HepG2 (cell line): Measurements from ENCODE around the gene TTC23. TPM values are rescaled to one million over a fixed set of nuclear protein-coding genes. Genes with fewer than 3 reads are reported as not detected.

Experiments used
- DBP ChIP-seq: sonication (generic); formaldehyde crosslinking; IDR thresholded peaks from 2 replicates; pipeline ENCODE4 v1.4.0; 2020; ENCODE audit warnings: missing genetic modification reagents; ENCODE audit errors: not compliant biosample characterization
- KDM2A ChIP-seq: sonication (generic); formaldehyde crosslinking; IDR thresholded peaks from 2 replicates; pipeline ENCODE4 v1.4.0; 2020; ENCODE audit warnings: low read depth, missing genetic modification reagents, borderline replicate concordance
- NR1H2 ChIP-seq: sonication (generic); formaldehyde crosslinking; IDR thresholded peaks from 2 replicates; pipeline ENCODE4 v1.8.1; 2022; ENCODE audit warnings: low read depth, missing genetic modification reagents, borderline replicate concordance
- REXO4 ChIP-seq: sonication (generic); formaldehyde crosslinking; IDR thresholded peaks from 2 replicates; pipeline ENCODE4 v1.8.0; 2022; ENCODE audit warnings: missing genetic modification reagents, mild to moderate bottlenecking, borderline replicate concordance
- RXRA ChIP-seq: sonication (generic); formaldehyde crosslinking; IDR thresholded peaks from 2 replicates; pipeline ENCODE4 v1.5.1; 2020; ENCODE audit warnings: missing genetic modification reagents
- SAP130 ChIP-seq: IDR thresholded peaks from 2 replicates; pipeline ENCODE4 v1.6.1; 2016; ENCODE audit warnings: low read depth
- ZBTB42 ChIP-seq: sonication (generic); formaldehyde crosslinking; IDR thresholded peaks from 2 replicates; pipeline ENCODE4 v1.5.0; 2020; ENCODE audit warnings: mild to moderate bottlenecking, missing genetic modification reagents
- ZC3H13 ChIP-seq: sonication (generic); formaldehyde crosslinking; IDR thresholded peaks from 2 replicates; pipeline ENCODE4 v1.8.1; 2023; ENCODE audit warnings: mild to moderate bottlenecking, missing genetic modification reagents, moderate library complexity
- ZMYM4 ChIP-seq: sonication (generic); formaldehyde crosslinking; IDR thresholded peaks from 2 replicates; pipeline ENCODE4 v1.8.1; 2023; ENCODE audit warnings: mild to moderate bottlenecking, missing genetic modification reagents
- ZNF205 ChIP-seq: IDR thresholded peaks from 2 replicates; pipeline ENCODE4 v1.6.1; 2018; ENCODE audit warnings: missing biosample characterization, missing genetic modification reagents
- ZNF34 ChIP-seq: sonication (generic); formaldehyde crosslinking; IDR thresholded peaks from 2 replicates; pipeline ENCODE4 v1.4.0; 2020; ENCODE audit warnings: mild to moderate bottlenecking, missing genetic modification reagents, borderline replicate concordance
- ZNF547 ChIP-seq: sonication (generic); formaldehyde crosslinking; IDR thresholded peaks from 2 replicates; pipeline ENCODE4 v1.5.1; 2020; ENCODE audit warnings: mild to moderate bottlenecking, missing genetic modification reagents
- polyA plus RNA-seq, 8 experiments: library from polyadenylated mRNA; depleted of rRNA in 3 of 8; stranded (reverse) in 7 of 8; unstranded in 1 of 8; fragments of >200 nt; fragmentation: Illumina TruSeq in 4 of 8; extraction: Trizol in 4 of 8; gene quantifications; 2 replicates each; pipeline versions ENCODE4 v1.2.1 to v1.2.3, GENCODE V29; 2011 to 2016; ENCODE audit warnings: low read depth in 4 of 8, missing spikeins in 1 of 8, mixed read lengths in 1 of 8; ENCODE audit not compliant: insufficient read depth in 1 of 8
- total RNA-seq, 5 experiments: library from RNA; depleted of rRNA; stranded (reverse); fragments of >200 nt; fragmentation: Illumina TruSeq; extraction: Trizol; gene quantifications; 2 replicates each; pipeline ENCODE4 v1.2.3, GENCODE V29; 2016; ENCODE audit warnings: low read depth in 1 of 5
- TF ChIP-seq, protein P1 (sequence below): sonication (generic); formaldehyde crosslinking; IDR thresholded peaks from 2 replicates; pipeline ENCODE4 v1.5.0; 2020; ENCODE audit warnings: missing genetic modification reagents, mild to moderate bottlenecking, borderline replicate concordance
- TF ChIP-seq, protein P2 (sequence below): sonication (generic); formaldehyde crosslinking; IDR thresholded peaks from 2 replicates; pipeline ENCODE4 v1.4.0; 2020; ENCODE audit warnings: missing genetic modification reagents
- TF ChIP-seq, protein P3 (sequence below): sonication (generic); formaldehyde crosslinking; IDR thresholded peaks from 2 replicates; pipeline ENCODE4 v1.5.0; 2020; ENCODE audit warnings: missing genetic modification reagents
- TF ChIP-seq, protein P4 (sequence below): sonication (generic); formaldehyde crosslinking; IDR thresholded peaks from 2 replicates; pipeline ENCODE4 v1.4.0; 2020; ENCODE audit warnings: missing genetic modification reagents
- TF ChIP-seq, protein P5 (sequence below): sonication (generic); formaldehyde crosslinking; conservative IDR thresholded peaks from 2 replicates; pipeline ENCODE4 v1.4.0; 2020; ENCODE audit warnings: missing genetic modification reagents

Gene TTC23
- total and polyA plus RNA-seq, 2 of the 13 experiments (the other 11 are each of a cell fraction or from before 2014, with no cell fraction given) = 1.6 to 11.7 TPM

DNA sequence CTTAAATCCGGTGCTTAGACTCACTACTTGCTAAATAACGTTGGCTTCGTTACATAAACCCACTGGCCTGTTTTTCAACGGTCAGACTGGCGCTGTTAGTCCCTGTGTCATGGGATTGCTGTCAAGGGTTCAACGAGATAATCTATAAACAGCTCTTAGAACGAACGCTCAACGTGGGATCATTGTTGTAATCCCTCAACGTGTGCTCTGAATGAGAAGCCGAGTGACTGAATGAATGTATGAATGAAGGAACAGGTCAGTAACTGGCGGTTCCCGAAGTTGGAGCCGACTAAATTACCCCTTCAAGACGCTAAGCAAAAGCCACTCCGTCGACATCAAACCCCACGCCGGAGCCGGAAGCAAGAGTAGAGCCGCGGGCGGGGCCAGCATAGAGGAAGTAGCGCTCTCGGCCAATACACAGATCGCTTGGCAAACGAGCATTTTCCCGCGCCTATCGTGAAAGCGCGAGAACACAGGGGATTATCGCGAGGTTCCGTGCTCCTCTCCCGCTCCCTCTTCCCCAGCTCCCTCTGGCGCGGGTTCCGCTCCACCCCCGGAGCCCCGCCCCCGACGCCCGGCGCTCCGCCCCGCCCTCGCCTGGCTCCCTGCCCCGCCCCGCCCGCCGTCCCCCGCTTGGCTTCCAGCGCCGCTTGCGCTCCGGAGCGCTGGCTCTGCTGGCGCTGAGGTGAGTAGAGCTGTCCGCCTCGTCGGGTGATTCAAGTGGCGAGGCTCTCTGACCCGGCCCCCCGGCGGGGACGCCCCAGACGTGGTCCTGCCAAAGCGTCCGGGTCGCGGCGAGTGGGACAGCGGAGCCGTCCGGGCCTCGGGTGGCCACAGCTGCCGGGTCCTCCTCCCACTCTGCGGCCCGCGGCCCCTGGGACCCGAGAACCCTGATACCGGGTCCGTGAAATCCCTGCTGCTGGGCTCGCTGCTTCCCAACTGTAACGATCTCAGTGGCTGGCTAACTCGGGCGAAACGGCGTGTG lies 1.8 kb upstream of the TTC23 start, which contains the start of gene LRRC28 (continued):
- TF ChIP-seq, protein P1, sequence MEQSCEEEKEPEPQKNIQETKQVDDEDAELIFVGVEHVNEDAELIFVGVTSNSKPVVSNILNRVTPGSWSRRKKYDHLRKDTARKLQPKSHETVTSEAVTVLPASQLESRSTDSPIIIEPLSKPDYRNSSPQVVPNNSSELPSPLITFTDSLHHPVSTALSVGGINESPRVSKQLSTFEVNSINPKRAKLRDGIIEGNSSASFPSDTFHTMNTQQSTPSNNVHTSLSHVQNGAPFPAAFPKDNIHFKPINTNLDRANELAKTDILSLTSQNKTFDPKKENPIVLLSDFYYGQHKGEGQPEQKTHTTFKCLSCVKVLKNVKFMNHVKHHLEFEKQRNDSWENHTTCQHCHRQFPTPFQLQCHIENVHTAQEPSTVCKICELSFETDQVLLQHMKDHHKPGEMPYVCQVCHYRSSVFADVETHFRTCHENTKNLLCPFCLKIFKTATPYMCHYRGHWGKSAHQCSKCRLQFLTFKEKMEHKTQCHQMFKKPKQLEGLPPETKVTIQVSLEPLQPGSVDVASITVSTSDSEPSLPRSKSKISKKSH (CRISPR knock-in tag) = no peak
- no peak for TF ChIP-seq DBP (CRISPR knock-in tag)
- TF ChIP-seq, protein P2, sequence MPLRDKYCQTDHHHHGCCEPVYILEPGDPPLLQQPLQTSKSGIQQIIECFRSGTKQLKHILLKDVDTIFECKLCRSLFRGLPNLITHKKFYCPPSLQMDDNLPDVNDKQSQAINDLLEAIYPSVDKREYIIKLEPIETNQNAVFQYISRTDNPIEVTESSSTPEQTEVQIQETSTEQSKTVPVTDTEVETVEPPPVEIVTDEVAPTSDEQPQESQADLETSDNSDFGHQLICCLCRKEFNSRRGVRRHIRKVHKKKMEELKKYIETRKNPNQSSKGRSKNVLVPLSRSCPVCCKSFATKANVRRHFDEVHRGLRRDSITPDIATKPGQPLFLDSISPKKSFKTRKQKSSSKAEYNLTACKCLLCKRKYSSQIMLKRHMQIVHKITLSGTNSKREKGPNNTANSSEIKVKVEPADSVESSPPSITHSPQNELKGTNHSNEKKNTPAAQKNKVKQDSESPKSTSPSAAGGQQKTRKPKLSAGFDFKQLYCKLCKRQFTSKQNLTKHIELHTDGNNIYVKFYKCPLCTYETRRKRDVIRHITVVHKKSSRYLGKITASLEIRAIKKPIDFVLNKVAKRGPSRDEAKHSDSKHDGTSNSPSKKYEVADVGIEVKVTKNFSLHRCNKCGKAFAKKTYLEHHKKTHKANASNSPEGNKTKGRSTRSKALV (CRISPR knock-in tag) = 0 out of 2 replicates have a peak, but pooled peaks have one; percentile 35
- TF ChIP-seq REXO4 (CRISPR knock-in tag) = no peak
- peak; percentile 51 for TF ChIP-seq ZNF205 (CRISPR knock-in tag)
- TF ChIP-seq, protein P3, sequence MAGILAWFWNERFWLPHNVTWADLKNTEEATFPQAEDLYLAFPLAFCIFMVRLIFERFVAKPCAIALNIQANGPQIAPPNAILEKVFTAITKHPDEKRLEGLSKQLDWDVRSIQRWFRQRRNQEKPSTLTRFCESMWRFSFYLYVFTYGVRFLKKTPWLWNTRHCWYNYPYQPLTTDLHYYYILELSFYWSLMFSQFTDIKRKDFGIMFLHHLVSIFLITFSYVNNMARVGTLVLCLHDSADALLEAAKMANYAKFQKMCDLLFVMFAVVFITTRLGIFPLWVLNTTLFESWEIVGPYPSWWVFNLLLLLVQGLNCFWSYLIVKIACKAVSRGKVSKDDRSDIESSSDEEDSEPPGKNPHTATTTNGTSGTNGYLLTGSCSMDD (CRISPR knock-in tag) = no peak
- peak; percentile 87 for TF ChIP-seq SAP130
- no peak for TF ChIP-seq NR1H2 (CRISPR knock-in tag)
- TF ChIP-seq ZC3H13 (CRISPR knock-in tag) = no peak
- TF ChIP-seq RXRA (CRISPR knock-in tag) = peak; percentile 50; the same call in 1 of the 2 replicates
- 0 out of 2 replicates have a peak, but pooled peaks have one; percentile 51 for TF ChIP-seq ZBTB42
- TF ChIP-seq KDM2A = peak; percentile 68; the same call in 1 of the 2 replicates
- TF ChIP-seq ZMYM4 (CRISPR knock-in tag) = peak; percentile 96
- TF ChIP-seq ZNF547 (CRISPR knock-in tag) = no peak
- TF ChIP-seq, protein P4, sequence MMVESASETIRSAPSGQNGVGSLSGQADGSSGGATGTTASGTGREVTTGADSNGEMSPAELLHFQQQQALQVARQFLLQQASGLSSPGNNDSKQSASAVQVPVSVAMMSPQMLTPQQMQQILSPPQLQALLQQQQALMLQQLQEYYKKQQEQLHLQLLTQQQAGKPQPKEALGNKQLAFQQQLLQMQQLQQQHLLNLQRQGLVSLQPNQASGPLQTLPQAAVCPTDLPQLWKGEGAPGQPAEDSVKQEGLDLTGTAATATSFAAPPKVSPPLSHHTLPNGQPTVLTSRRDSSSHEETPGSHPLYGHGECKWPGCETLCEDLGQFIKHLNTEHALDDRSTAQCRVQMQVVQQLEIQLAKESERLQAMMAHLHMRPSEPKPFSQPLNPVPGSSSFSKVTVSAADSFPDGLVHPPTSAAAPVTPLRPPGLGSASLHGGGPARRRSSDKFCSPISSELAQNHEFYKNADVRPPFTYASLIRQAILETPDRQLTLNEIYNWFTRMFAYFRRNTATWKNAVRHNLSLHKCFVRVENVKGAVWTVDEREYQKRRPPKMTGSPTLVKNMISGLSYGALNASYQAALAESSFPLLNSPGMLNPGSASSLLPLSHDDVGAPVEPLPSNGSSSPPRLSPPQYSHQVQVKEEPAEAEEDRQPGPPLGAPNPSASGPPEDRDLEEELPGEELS = peak; percentile 12; the same call in 1 of the 2 replicates
- TF ChIP-seq, protein P5, sequence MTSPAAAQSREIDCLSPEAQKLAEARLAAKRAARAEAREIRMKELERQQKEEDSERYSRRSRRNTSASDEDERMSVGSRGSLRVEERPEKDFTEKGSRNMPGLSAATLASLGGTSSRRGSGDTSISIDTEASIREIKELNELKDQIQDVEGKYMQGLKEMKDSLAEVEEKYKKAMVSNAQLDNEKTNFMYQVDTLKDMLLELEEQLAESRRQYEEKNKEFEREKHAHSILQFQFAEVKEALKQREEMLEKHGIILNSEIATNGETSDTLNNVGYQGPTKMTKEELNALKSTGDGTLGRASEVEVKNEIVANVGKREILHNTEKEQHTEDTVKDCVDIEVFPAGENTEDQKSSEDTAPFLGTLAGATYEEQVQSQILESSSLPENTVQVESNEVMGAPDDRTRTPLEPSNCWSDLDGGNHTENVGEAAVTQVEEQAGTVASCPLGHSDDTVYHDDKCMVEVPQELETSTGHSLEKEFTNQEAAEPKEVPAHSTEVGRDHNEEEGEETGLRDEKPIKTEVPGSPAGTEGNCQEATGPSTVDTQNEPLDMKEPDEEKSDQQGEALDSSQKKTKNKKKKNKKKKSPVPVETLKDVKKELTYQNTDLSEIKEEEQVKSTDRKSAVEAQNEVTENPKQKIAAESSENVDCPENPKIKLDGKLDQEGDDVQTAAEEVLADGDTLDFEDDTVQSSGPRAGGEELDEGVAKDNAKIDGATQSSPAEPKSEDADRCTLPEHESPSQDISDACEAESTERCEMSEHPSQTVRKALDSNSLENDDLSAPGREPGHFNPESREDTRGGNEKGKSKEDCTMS = no peak
- 0 out of 2 replicates have a peak, but pooled peaks have one; percentile 53 for TF ChIP-seq ZNF34 (CRISPR knock-in tag)
